Measurements from ENCODE around the gene FBLN5. TPM values are rescaled to one million over a fixed set of nuclear protein-coding genes. Genes with fewer than 3 reads are reported as not detected.
"Not testable (repeated sequence)": the region's sequence is repeated elsewhere in the genome, so short reads cannot be mapped to it uniquely, and the experiment has no call there.

Gene FBLN5
- total RNA-seq, 4 donors from 2014 or later = 20.3 to 44.3 (median 37.2) TPM

DNA sequence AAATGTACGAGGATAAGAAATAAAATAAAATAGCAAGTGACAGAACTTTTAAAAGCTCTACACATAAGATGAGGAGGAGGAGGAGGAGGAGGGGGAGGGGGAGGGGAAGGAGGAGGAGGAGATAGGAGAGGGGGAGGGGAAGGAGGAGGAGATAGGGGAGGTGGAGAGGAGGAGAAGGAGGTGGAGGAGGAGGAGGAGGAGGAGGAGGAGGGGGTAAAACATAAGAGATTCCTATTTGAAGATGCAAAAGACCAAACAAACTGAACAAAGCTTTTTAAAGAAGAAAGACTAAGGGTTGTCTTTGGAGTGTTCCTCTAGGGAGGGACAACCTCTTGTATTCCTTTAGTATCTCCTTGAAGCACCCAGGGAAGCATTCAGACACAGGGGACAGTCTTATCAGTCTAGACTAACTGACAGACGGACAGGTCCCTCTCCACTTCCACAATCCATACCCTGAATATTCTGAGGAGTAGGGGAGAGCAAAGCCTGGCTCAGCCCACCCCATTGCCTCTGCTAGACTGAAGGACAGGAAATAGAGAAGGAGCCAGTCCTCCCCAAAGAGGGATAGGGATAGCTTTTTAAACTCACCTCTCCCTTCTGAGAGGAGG, 93.1 kb downstream of the FBLN5 start:
- TF ChIP-seq CTCF (IDR thresholded peaks at IDR 0.05) (no peak), POLR2A (IDR thresholded peaks at IDR 0.05) (no peak), EP300 (IDR thresholded peaks at IDR 0.05) (no peak), POLR2AphosphoS5 (IDR thresholded peaks at IDR 0.05) (no peak)
- H3K4me3 ChIP-seq = no peak overlapping the region
- H3K4me1 ChIP-seq = peaks cover 20% of the 10 kb centered on the region
- peak overlapping the region; percentile 47 for H3K27ac ChIP-seq
- DNase-seq (ENCODE audit: low spot score in 2 of 2) = no peak
- 81% methylated on average over 2 of the region's 2 CpGs for WGBS
- no peaks in the 10 kb centered on the region for H3K36me3 ChIP-seq
- H3K27me3 ChIP-seq = no peaks in the 10 kb centered on the region
- no peaks in the 10 kb centered on the region for H3K9me3 ChIP-seq

DNA sequence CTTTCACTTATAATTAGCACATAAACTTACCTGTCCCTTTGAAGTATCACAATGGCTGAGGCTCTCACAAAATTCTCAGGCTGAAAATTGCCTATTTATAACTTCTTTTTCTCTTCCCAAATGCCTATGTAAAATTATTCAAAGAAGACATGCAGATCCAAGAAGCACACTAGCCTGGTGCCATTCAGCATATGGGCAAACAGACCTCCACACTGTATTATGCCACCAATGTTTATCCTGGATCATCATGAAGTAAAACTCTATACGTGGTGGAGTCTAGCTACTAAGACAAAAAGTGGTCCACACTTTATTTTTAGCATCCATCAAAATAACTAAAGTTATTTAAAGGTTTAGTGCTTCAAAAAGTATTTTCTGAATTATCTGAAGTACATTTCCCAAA, 95.9 kb downstream of the FBLN5 start:
- H3K27ac ChIP-seq = no peak overlapping the region
- H3K4me1 ChIP-seq = peaks cover 13% of the 10 kb centered on the region
- no peaks in the 10 kb centered on the region for H3K9me3 ChIP-seq
- H3K27me3 ChIP-seq = no peaks in the 10 kb centered on the region
- H3K4me3 ChIP-seq = no peak overlapping the region
- DNase-seq (ENCODE audit: low spot score in 2 of 2) = no peak
- TF ChIP-seq EP300 (IDR thresholded peaks at IDR 0.05) (no peak), CTCF (IDR thresholded peaks at IDR 0.05) (no peak), POLR2A (IDR thresholded peaks at IDR 0.05) (no peak), POLR2AphosphoS5 (IDR thresholded peaks at IDR 0.05) (no peak)
- no peaks in the 10 kb centered on the region for H3K36me3 ChIP-seq
- WGBS = 42% methylated on average over 1 of the region's 1 CpG

GRCh38 chr14:91848504-91849001, 98.9 kb downstream of the FBLN5 start:
- H3K9me3 ChIP-seq = no peaks in the 10 kb centered on the region
- no peaks in the 10 kb centered on the region for H3K27me3 ChIP-seq
- TF ChIP-seq POLR2AphosphoS5 (IDR thresholded peaks at IDR 0.05) (no peak), EP300 (IDR thresholded peaks at IDR 0.05) (no peak)
- H3K36me3 ChIP-seq = no peaks in the 10 kb centered on the region
- no peak overlapping the region for H3K4me3 ChIP-seq
- H3K27ac ChIP-seq = no peak overlapping the region
- peaks cover 7% of the 10 kb centered on the region for H3K4me1 ChIP-seq
- WGBS = 82% methylated on average over 4 of the region's 4 CpGs
- DNase-seq (ENCODE audit: low spot score in 2 of 2) = no peak

GRCh38 chr14:91847693-91848092, 99.8 kb downstream of the FBLN5 start:
- TF ChIP-seq CTCF (IDR thresholded peaks at IDR 0.05) (no peak), POLR2A (IDR thresholded peaks at IDR 0.05) (no peak), POLR2AphosphoS5 (IDR thresholded peaks at IDR 0.05) (no peak), EP300 (IDR thresholded peaks at IDR 0.05) (no peak)
- WGBS = 77% methylated on average over 1 of the region's 1 CpG
- Histone ChIP-seq H3K9me3 (no peaks in the 10 kb centered on the region), H3K27ac (no peak overlapping the region), H3K27me3 (no peaks in the 10 kb centered on the region), H3K4me1 (peaks cover 5% of the 10 kb centered on the region), H3K4me3 (no peak overlapping the region), H3K36me3 (no peaks in the 10 kb centered on the region)
- DNase-seq (ENCODE audit: low spot score in 2 of 2) = no peak

GRCh38 chr14:91845652-91846051, 101.8 kb downstream of the FBLN5 start:
- Histone ChIP-seq H3K4me1 (peaks cover 5% of the 10 kb centered on the region), H3K4me3 (no peak overlapping the region), H3K27ac (no peak overlapping the region), H3K27me3 (no peaks in the 10 kb centered on the region), H3K9me3 (no peaks in the 10 kb centered on the region), H3K36me3 (no peaks in the 10 kb centered on the region)
- TF ChIP-seq EP300 (IDR thresholded peaks at IDR 0.05) (no peak), POLR2A (IDR thresholded peaks at IDR 0.05) (no peak), CTCF (IDR thresholded peaks at IDR 0.05) (no peak), POLR2AphosphoS5 (IDR thresholded peaks at IDR 0.05) (no peak)
- DNase-seq (ENCODE audit: low spot score in 2 of 2) = no peak
- WGBS = 89% methylated on average over 2 of the region's 2 CpGs

- DNase-seq (ENCODE audit: low spot score in 2 of 2); H3K4me3 ChIP-seq; H3K9me3 ChIP-seq; H3K27ac ChIP-seq; H3K36me3 ChIP-seq; H3K4me1 ChIP-seq; H3K27me3 ChIP-seq: not testable (repeated sequence)
- WGBS = 98% methylated on average over 8 of the region's 8 CpGs
Measured at GRCh38 chr14:91845056-91845455, 102.4 kb downstream of the FBLN5 start.
